ENCODE results near the gene CREB3L2.

The CREB3L2 gene

DNA sequence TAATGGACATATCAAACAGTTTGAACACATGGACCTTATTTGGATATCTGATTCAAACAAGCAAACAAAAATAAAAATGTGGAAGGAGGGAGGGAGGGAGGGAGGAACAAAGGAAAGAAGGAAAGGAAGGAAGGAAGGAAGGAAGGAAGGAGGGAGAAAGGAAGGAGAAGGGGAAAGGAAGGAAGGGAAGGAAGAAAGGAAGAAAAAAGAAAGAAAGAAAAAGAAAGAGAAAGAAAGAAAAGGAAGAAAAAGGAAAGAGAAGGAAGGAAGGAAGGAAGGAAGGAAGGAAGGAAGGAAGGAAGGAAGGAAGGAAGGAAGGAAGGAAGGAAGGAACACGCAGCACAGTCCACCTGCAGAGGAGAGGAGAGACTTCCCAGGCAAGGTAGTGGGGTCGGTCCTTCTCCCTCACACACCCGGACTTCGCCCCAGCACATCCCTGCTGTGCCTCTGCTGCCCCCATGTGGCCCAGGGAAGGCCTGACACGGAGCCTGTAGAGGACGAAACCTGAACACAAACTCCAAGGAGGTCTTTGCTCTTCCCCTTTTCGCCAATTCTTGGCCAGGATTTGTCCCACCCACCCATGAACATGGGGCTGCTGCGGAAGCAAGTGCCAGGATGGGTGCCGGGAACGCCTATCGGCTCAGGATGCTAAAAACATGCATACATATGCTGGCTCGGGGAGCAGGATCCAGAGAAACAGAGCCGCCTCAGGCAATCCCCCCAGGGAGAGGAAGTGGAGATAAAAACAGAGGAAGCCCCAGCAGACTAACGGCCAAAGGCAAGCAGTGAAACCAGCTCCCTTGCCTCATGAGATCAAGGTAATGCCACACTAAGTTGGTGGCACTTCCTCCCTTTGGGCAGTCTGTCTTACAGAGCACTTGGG, 102.8 kb downstream of the CREB3L2 start:
- peak; percentile 88 for DNase-seq (ENCODE audit: low spot score)

DNA sequence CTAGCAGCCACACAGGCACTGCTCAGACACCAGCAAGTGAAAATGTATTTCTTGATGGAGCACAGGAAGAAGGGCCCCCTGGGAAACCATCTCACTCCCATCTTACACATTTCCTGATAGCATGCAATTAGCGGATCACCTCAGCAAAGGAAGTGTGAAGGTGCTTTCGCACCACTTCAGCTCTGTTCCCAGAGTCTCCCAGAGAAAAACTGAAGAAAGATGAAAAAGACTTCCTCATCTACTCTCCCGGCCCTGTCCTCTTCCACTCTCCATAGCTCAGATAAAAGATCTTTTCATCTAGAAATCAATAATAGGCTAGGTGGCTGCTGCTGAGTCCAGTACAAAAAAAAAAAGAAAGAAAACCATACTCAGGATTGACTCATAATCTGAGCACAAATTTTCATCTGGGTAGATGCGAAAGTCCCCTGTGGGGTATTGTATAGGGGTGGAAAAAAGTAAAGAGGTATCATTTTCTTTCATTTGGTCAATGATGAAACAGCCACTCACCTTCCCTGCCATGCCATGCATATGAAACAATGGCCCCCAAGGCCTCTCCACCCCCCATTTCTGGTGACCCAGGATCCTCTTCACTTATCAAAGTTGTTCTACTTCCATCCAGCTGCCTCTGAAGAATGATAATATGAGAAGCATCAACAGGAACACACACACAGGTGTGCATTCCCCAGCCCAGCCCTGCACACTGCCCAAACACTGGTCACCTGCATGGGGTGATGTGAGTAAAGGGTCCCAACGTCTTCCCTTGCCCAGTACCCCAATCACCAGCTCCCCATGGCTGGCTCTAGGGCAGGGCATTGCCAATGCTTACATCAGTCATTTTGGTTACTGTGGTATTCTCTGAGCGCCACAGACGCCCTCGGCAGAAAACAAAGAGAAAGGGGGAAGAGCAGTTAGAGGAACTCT, 106.3 kb downstream of the CREB3L2 start:
- DNase-seq (ENCODE audit: low spot score) = no peak

DNA sequence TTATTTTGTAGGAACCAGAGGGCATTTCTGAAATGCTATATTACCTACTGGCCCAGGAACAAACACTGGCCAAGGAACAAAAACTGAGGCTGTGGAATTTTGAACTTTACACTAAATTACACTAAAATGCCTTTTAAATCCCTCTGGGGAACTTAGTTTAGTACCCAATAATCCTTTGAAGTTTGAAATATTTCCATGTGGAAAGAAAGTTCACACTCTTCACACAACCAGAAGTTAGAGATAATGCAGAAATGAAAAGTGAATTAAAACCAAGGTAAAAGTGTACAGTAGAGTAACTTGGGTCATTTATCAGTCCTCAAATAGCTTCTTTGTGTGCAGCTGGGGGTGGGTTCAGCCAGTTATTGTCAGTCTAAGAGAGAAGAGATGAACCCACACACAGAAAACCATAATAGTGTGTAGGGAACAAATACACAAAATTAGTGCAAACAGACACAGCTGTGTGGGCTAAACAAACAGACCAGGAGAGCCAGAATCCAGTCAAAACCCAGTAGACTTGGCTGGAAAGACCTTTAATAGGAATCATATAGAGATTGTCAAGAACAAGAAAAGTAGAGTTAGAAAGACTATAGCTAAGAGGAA, 108.6 kb downstream of the CREB3L2 start:
- DNase-seq (ENCODE audit: low spot score) = no peak

DNA sequence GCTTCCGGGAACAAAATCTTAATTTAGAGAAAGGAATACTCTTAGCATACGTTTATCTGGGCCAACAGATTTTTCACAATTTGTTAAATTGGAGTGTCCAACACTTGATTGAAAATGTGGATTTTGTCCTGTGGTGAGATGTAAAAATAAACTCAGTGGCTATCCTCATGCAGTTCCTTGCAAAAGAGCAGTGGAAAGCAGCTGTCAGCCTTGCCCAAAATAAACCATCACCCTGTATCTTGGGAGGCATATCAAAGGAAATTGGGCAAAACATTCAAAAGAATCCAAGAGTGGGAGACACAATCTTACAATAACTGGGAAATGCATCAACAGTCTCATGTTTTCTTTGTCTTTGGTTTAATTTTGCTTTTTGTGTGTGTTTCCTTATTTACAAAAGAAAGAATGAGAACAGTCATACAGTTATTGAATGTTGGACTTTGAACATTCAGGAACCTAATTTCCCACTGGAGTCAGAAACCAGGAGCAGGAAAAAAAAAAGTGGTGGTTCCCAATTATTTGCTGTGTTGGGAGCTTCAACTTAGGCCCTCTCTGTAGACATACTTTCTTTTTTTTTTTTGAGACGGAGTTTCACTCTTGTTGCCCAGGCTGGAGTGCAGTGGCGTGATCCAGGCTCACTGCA, 110.8 kb downstream of the CREB3L2 start:
- DNase-seq (ENCODE audit: low spot score) = no peak

DNA sequence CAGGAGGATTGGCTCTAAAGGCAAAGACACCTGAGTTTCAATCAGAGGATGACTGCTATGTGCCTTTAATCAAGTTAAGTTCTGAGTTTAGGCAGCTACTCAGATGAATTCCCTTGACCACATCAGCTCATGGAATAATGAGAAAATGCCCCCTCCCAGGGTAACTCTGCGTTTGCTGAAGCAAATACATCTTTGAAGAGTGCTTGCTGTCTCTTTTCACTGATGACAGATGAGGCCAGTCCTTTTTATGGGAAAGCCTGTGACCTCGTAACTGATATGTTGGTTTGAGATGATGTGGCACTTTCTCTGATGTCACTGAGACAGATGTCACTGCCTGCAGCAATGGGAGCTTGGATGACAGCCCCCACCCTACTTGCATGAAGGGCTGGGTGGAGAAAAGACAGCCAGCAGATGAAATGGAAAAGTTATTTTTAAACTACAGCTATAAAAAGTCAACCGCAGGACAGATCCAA, 111.4 kb downstream of the CREB3L2 start:
- no peak for DNase-seq (ENCODE audit: low spot score)

DNA sequence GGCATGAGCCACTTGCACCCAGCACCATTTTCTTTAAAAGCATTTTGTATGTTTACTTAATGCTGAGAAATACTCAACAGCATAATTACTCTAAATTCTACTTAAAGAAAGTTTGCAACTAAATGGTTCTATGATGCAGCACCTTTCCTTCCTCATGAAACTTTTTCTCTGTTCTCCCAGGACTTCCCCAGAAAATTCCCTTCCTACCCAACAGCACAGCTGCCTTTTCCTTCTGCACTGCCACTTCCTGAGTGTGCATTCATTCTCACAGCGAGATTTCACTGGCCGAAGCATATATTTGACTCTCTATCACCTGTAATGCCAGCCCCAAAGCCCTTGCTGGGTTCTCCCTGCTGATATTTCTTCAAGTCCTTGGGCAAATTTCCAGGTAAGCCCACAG, 113.6 kb downstream of the CREB3L2 start:
- DNase-seq (ENCODE audit: low spot score) = no peak

DNA sequence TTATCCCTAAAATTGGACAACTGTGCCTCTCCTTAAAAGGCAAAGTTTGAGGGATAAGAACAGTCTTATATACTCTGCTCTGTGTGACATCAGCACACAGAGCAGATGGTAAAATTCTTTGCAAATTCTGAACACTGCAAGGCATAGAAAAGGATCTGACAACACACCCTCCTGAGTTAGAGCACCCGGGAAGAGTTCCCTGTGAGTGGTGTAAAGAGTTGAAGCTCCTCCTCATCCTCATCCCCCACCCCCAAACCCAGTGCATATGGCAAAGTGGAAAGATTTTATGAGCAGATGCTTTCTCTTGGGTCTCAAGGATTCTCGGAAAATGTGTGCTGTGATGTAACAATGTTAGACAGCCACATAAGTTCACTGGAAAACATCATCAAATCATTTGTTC, 115.1 kb downstream of the CREB3L2 start:
- DNase-seq (ENCODE audit: low spot score) = no peak

DNA sequence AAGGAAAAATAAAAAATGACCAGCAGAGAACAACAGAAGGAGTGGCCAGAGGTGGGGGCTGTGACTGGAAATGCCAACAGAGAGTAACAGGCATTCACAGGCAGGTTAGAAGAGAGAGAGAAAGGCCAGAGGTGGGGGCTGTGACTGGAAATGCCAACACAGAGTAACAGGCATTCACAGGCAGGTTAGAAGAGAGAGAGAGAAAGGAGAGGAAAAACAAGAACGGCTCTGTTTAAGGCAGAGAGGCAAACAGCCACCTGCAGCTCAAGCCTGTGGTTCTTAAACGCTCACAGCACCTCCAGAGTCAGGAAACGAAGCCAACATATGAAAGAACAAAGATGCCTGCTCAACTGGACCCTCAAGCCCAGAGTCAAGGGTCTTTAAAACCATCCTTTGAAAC, 115.6 kb downstream of the CREB3L2 start:
- no peak for DNase-seq (ENCODE audit: low spot score)

DNA sequence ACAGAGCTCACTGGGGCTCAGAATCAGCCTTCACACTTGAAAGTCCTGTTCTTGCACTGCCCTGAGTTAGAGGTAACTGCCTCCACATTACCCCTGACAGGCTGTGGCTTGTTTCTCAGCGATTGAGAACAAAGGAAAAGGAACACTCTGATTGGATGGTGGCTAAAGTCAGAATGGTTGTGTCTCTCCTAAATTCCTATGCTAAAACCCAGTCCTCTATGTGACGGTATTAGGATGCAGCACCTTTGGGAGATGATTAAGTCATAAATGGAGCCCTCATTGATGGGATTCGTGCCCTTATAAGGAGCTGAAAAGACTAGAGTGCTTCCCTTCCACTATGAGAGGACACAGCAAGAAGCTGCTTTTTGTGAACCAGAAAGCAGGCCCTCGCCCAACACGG, 116.2 kb downstream of the CREB3L2 start:
- no peak for DNase-seq (ENCODE audit: low spot score)

DNA sequence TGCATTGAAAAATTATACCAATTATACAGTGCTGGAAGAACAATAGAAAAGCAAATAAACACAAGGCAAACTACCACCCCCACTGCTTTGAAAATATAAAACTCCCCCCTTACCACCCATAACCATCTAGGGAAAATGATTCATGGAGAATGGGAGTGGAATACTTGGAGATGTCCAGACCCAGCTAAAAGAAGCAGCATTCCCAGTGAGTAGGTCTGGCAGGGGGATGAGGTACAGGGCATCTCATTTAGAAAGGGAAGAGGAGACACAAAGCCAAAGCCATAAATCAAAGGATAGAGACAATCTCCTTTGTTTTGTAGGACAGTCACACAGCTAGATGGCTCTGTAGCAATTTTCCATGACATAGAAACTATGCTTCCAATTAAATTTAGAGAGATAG, 119.1 kb downstream of the CREB3L2 start:
- DNase-seq (ENCODE audit: low spot score) = no peak

DNA sequence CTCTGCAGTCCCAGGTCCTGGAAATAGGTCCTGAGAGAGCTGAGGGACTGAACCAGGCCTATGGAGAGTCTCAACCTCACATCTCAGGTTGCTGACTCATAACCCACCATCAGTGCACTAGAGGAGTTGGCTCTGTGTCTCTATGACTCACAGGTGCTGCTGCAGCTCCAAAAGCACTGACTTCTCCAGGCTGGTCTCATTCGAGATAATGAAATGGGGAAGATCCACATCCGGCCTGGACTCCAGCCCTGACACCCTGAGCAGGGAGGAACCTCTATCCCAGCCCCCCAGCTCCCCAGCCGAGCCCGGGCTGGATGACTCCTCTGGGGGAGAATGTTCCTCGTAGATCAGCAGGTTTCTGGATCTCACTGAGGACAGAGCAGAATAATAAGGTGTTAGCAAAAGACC, 119.6 kb downstream of the CREB3L2 start:
- no peak for DNase-seq (ENCODE audit: low spot score)

DNA sequence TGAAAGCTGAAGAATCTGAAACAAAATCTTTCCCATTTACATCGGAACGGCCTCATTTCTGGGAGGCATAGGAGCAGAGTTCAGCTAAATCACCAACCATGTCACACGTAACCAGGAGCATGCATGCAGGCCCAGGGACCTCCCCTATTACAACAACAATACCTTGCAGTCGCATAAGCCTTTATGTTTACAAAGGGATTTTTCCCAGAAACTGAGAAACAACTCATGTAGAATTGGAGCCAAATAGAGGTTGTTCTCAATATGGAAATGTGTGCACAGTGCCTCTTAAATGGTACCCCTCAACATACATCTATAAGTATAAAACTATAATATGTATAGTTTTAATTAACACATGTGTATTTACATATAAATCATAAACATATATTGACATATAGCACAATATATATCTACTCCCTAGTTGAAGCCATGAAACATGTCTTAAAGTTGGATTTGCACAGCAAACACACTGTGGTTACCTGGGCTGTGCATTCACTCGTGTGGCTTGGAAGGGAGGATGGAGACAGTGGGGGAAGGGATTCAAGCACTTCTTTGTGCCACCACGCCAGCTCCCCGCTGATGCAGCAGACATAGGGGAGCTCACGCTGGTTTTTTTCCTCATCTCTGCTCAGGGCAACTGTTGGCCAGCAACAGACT, 120.2 kb downstream of the CREB3L2 start:
- no peak for DNase-seq (ENCODE audit: low spot score)

DNA sequence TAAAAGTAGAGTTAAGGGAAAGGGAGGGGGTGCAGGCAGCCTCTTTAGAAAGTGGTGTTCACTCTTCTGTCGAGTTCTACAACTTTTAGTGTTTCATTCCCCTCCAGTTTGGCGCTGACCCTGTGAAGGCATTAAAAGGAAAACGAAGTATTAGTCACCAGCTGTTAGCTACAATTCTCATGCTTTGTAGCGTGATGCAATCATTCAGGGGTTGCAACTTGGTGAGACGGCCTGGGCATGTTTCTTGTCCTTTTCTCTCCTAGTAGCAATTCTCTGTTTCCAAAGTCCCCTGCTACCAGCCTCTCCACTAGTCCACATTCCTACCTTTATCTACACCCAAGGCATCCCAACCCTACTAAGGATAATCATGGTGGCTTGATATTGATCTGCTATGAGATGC, 121.5 kb downstream of the CREB3L2 start:
- no peak for DNase-seq (ENCODE audit: low spot score)

DNA sequence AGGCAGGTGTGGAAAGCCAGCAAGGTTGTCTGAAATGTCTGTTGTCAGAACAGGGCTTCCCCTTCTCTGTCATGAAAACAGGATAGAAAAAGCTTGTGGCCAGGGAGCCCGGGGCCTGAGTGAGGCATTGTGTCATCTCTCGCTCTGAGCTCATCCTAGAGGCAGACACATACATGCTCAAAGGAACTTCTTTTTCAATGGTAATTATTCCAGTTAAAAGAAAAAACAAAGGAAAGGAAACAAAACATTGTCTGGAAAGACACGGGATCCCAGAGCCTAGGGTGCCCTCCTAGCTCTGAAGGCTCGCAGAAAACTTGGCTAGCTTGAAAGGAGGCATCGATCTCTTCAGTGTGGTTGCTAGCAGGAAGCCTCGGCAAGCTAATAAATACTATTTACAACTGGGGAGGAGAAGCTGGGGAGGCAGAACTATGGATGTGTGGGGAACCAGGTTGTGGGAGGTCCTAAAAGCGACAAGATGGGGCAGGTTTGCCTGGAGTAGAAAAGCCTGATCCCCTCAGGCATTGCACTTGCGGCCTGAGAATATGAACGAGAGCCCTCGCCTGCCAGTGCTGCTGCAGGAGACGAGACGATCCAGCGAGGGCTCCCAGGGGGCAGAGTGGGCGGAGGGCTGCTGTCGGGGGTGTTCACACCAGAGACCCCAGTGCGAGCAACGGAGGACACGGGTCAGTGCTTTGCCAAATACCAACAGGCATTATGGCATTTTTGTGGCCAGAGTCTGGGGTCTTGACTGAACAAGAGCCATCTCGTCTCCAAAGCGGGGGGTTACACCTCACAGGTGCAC, 122.3 kb downstream of the CREB3L2 start:
- DNase-seq (ENCODE audit: low spot score) = no peak

DNA sequence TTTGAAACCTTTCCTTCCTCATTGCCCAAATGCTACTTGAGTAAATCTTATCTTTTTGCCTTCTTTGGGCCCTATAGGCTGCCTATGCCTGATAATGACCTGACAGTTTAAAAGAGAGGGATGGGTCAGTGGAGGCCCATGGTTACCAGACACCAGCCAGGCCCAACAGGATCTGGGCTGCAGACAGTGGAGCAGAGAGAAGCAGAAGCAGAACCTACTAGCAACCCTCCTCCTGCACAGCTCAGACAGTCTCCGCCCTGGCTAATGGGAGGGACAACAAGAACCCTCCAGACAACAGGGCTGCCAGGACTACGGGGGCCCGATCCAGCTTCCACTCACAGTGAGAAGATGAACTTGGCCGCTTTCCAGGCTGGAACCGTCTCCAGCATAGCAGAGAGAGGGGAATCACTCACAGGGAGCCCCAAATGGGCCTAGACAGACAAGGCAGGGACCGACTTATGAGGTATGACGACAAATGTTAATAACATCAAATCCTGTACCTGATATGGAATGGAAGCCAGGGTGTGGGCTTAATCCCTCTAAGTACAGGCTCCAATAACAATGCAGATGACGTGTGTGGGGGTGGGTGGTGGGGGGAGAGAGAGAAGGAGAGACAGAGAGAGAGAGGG, 123.4 kb downstream of the CREB3L2 start:
- peak; percentile 88 for DNase-seq (ENCODE audit: low spot score)

DNA sequence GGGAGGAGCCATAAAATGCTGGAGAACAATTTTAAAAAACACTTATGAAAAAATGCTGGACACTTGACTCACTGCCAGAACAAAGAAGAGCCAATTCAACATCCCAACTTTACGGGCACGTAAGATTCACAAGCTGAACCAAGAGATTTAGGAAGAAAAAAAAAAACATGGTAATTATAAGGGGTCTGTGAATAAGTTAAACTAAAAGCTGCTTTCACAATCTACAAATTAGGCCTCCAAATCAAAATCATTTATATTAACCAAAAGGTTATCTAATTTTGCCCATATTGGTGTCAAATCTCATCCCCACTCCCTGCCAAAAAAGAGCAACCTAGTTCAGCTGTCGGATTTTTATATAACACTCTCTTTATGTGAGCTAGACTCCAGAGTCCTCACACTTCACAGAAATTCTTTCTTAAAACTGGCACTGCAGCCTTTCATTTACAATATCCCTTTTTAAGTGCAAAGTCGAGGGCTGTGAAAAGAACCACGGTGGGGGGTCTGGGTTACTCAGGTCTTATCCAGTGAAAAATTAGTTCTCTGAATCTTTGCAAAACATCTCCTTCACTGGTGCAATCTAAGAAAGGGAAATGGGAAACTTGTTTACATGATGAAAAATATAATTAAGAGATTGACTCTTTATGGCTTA, 124.7 kb downstream of the CREB3L2 start:
- DNase-seq (ENCODE audit: low spot score) = no peak

DNA sequence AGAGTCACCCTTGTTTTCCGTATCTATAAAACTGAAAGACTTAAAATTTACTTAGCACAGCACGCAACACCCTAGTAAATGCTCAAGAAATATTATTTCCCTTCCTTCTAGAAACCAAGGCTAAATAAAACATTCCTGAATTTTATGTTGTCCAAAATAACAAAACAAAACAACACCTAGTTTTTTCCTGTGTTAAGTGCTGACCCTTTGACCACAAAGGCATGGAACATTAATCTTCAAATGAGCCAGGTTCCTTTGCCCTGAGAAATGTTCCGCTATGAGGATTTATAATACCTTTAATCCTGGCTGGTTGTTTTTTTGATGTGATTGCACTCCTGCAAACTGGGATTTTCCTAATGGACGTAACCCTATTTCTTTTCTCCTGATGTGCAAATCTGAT, 126.1 kb downstream of the CREB3L2 start:
- DNase-seq (ENCODE audit: low spot score) = no peak

DNA sequence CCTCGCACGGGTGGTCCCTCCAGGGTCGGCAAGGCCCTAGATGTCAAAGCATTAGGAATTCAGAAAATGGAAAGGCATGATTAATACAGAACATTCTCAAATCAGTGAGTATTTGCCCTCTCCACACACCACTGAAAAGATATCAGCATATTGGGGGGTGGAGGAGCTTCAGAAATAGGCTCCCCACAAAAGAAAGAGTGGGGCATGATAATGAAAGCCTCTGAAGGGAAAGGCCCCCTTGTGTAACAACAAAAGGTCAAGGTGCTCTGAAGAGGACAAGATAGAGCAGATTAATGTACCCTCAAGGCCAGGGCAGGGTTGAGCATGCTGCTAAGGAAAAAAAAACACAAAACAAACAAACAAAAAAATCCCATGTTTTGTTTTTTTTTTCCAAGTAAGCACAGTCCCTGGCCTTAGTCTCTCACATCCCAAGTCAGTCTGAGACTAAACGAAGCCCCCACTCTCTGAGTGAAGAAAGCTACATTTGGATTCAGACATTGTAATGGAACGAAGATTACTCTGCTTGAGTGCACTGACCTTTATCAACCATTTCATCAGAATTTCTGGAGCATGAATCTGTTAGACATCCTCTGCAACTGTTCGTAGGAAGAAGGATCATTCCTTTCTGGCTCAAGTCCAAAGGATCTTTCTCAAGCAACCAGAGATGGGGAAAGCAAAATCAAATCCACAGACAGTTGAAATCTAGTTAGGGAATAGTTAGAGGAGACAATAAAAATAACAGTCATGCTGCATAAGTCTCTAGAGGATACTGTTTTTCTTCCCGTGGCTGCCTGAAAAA, 127.7 kb downstream of the CREB3L2 start:
- no peak for DNase-seq (ENCODE audit: low spot score)

DNA sequence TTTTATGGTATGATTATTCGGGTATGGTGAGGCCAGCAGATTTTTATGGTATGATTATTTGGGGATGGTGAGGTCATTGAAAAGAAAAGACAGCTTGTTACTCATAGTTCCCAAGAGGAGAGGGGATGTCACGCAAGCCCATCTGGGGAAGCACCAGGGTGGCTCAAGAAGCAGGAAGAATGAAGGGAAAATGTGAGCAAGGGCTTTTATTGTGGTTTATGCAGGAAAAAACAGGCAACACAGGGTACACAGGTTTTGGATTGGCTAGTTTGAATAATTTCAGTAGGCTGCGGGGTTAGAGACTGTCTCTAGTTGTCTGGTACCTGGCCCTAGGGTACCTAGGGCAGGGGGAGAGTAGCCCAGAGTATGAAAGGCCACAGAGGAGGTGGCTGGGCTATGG, 128.4 kb downstream of the CREB3L2 start:
- DNase-seq (ENCODE audit: low spot score) = no peak
